HS-27A (cell line): ENCODE results near the gene PITRM1.

Source experiments
- DNase-seq: peaks from one replicate; pipeline ENCODE4 v3.0.0-alpha.2; 2012; ENCODE audit warnings: low read depth, missing footprints

The PITRM1 gene

GRCh38 chr10:3166496-3167290 lies 5.9 kb downstream of the PITRM1 start:
- DNase-seq, result no peak

DNA sequence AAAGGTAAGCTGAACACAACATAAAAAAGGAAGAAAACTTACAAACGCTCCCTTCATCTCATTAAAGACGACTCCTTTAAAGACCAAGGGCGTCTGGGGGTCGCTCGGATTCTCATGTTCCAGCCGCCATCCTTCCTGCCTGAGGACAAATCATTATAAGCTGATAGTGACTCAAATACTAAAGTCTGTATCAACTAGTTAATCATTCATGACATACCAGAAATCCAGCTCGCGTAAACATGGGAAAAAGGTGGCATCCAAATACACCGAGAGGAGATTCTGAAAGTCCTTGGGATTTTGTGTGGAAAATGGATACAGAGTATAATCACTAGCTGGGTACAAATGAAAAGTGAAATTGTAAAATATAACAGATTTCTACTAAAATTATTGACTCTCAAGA lies 7.4 kb downstream of the PITRM1 start:
- DNase-seq, result no peak

GRCh38 chr10:3163879-3164278 lies 8.7 kb downstream of the PITRM1 start:
- DNase-seq, result no peak

DNA sequence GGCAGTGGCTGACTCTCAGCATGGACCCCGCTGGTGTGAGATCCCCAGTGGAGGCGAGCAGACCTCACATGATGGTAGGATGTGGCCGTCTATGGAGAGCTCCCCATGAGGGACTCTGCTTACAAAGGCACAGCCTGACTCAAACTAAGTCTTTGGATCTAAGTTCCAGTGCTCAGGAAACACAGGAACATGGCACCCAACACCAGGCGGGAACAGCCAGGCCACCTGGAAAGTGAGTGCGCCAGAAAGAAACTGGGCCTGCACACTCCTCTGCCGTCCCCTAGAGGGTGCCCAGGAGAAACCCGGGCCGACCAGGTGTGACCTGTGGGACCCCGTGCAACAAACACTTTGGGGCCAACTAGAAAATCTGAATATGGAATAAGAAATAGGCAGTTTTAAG lies 10.0 kb downstream of the PITRM1 start:
- no peak for DNase-seq

DNA sequence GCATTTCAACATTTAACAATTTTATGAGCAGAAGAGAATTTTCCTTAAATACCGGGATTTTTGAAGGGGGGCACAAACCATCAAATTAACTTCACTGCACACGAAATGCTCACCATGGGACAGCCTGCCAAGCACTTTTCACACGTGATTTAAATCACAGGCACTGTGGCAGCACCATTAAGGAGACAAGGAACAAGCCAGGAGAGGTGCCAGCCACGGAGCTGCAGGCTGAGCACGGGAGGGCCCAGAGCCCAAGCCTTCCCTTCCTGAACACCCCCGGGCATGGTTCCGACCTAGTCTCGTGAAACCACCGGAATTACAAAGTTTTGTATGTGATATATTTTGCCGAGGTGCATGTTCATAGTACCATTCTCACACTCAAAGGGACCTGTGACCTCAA lies 13.4 kb downstream of the PITRM1 start:
- DNase-seq, result no peak

- DNase-seq, result no peak
Observed at GRCh38 chr10:3154666-3155065, 17.9 kb downstream of the PITRM1 start.

DNA sequence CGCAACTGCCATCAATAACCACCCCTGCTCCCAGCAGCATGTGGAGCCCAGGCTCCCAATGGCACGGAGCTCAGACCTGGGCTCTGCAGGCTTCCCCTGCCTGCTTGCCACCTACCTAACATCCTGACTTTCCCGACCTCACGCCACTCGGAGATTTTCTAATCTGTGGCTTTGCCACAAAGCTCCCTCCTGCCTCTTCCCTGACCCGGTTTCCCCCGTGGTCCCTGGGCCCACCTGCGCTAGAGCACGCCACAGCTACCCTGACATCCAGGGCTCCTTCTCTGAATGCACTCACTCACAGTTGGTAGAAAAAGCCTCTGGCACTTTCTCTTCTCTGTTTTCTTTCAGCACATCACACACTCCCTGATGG lies 20.0 kb downstream of the PITRM1 start:
- no peak for DNase-seq

- no peak for DNase-seq
Observed at GRCh38 chr10:3151889-3152565, 20.6 kb downstream of the PITRM1 start.

- no peak for DNase-seq
Observed at GRCh38 chr10:3150961-3151360, 21.6 kb downstream of the PITRM1 start.

DNA sequence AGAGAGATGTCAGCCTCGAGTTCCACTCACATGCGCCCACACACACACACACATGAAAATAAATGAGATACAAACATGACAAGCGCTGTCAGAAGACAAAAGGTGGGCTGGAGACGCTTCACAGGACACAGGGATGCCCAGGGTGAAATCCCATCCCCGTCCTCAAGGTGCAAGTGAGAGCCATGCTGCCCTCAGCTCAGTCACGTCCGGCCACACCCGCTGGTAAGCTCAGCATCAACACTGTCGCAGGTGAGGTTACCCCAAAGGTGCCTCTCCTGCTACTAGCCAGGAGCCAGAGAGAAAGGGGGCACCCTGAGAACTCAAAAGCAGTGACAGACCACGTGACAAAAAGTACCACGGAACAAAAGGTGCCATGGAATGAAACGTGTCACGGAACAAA lies 22.2 kb downstream of the PITRM1 start:
- no peak for DNase-seq

GRCh38 chr10:3149918-3150317 lies 22.7 kb downstream of the PITRM1 start:
- no peak for DNase-seq

DNA sequence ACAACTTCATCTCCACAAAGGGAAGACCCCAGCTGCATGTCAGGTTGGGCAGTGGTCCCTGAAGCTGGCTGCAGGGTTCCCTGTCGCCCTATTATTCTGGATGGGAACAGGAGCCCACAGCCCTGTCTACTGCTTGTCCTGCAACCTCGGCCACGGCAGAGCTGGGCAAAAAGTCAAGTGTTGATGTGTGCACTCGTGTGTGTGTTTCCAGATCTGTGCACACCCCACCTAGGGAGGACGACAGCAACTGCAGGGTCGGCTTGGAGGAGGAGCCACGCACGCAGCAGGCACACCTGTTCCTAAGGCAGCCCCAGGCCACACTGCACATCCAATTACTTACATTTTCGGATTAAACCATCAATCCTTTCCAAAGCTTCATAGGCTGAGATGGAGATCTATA lies 23.6 kb downstream of the PITRM1 start:
- no peak for DNase-seq

DNA sequence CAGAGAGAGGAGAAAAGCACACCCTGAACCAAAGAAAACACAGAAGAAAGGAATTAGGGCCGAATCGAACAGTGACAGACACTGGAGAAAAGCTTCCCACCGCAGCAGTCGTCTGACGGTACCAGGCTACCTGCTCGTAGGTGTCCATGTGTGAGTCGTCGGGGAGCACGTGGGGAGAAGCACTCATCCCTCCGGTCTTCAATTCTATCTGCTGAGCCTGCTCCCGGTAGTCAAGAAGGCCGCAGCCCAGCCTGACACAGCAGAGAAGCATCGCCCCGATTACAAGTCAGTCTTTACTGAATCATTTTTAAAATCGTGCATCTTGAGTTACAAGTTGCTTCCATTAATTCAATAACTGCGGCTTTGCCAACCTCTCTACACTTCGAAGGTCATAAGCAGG lies 24.5 kb downstream of the PITRM1 start:
- DNase-seq, result no peak

GRCh38 chr10:3147117-3147820 lies 25.3 kb downstream of the PITRM1 start:
- DNase-seq, result no peak

GRCh38 chr10:3146289-3146688 lies 26.3 kb downstream of the PITRM1 start:
- no peak for DNase-seq

DNA sequence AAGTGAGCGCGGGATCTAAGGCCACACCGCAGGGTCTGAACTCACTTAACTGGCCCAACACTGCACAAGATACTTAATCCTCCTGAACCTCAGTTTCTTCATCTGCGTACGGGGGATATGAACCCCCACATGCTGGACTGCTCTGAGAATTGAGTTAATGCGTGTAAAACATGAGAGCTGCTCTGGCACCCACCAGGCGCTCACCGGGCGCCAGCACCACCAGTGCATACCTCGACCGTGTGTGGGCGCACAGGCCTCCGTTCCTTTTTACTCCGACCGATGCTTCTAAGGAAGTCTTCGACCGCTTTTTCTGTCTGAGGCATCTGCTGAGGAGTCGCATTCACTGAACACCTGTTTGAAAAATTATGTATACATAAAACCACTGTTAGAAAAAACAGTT lies 27.2 kb downstream of the PITRM1 start:
- DNase-seq, result no peak

GRCh38 chr10:3143791-3144434 lies 28.7 kb downstream of the PITRM1 start:
- DNase-seq, result no peak

DNA sequence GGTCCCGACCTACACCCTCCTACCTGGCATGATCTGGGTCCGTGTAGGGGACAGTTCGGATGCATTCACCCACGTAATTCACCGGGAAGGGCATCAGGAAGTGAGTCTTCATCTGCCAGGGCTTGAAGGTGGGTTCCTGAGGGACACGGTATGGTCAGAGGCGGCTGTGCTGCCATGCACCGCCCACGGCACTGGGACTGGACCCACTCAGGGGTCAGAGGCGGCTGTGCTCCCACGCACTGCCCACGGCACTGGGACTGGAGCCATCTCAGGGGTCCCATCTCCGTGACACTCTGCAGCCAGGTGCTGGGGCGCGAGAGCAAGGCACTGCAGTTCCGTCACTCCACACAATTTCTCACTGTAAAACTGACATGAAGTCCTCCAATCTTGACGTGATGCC lies 29.2 kb downstream of the PITRM1 start:
- DNase-seq, result no peak

DNA sequence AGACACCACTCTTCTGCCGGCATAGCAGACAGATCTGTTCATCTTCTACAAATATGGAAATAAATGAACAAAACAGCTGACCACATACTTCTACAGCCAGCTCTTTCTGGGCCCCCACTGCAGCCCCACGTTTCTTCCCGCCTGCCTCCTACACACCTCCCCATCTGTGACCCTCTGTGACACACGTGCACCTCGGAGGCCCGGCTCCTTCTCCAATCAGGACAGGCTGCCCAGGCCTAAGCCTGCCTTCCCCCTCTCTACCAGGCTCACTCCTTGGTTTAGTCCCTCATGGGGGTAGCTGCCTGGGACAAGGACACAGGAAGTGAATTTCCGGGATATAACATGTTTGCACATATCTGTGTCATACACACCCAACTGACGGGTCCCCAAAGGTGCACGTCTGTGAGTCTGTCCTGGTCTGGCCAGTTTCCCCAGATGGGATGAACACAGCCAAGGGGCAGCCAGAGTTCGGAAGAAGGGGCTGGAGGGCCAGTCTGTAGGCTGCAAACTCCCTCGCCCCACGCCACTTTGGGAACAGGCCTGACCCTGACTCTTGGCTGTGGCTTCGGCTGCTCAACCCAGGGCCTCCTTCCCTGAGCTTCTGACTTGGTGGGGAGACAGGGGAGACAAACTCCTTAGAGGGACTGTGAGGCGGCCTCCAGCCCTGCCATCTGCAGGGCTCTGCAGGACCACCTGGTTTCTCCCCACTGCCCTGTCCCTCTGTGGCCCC lies 30.3 kb downstream of the PITRM1 start:
- no peak for DNase-seq

DNA sequence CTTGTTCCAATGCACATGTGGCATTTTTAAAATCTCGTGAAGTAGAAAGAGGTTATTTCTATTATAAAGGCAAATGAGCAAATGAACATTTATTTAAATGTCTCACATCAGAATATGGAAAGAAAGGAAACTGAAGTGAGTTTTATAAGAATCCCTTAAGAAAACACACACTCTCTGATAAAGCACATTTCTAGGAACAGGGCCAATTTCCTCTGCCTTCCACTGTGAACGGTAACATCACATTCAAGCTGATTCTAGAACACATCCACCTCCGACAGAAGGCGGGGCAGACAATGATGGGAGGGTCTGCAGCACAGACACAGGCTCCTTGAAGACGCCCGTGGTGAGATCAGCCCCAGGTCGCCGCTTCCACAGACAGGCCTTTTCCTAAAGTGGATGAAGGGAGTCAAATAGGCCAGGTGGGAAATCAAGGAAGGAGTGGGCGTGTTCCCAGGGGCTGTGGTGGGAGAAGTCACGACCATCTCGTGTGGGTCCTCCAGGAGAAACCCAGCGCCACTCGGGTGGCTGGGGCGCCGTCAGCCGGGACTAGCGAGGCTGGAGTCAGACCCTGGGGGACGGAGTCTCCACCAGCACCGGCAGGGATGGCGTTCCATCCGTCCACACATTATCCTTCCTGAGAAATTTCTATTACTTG lies 31.1 kb downstream of the PITRM1 start:
- no peak for DNase-seq

DNA sequence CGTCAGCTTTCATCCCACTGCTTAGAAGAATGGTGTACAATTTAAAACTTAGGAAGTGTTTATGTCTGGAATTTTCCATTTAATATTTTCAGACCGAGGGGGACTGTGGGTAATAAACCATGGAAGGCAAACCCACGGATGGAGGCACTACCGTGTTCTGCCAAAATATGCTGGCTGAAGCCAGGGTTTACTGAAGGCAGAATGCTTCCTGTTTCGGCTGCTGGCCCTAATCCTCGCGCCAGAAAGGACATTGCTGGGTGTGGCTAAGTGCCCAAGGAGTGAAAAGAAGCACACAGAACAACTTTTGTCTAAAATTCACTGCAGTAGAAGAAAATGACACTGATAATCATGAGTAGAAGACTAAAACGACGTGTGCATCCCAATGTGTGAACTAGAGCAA lies 32.3 kb downstream of the PITRM1 start:
- DNase-seq, result no peak
